Brain microvascular endothelial cell (primary cell): ENCODE measurements around the gene MAN1A1.

Experiments
- DNase-seq: peaks from one replicate; pipeline ENCODE4 v3.0.0-alpha.2; 2020
- H3K27ac ChIP-seq: fragments of 250-450 bp; sonication (Bioruptor Pico); 2 replicates; pipeline ENCODE4 v1.5.1; 2020; ENCODE audit warnings: mild to moderate bottlenecking, moderate library complexity
- H3K27me3 ChIP-seq: fragments of 250-450 bp; sonication (Bioruptor Pico); replicated peaks from 2 replicates; pipeline ENCODE4 v1.5.1; 2020; ENCODE audit warnings: mild to moderate bottlenecking
- H3K36me3 ChIP-seq: fragments of 250-450 bp; sonication (Bioruptor Pico); replicated peaks from 2 replicates; pipeline ENCODE4 v1.5.1; 2020; ENCODE audit warnings: mild to moderate bottlenecking
- H3K4me3 ChIP-seq: 2 replicates; pipeline ENCODE4 v1.5.1; 2011; ENCODE audit warnings: low read depth, mild to moderate bottlenecking, control low read depth, low read length, moderate library complexity
- in situ Hi-C: cut with HindIII; loops from 2 replicates; pipeline ENCODE4 v1.10.0; 2017; ENCODE audit warnings: low sequenced_read_pairs, low pct_ligation_motif_present
- TF ChIP-seq, protein P1 (sequence below): IDR thresholded peaks from 2 replicates; pipeline ENCODE4 v1.5.1; 2011; ENCODE audit warnings: low read depth, mild to moderate bottlenecking, moderate library complexity, low read length, control low read depth, inconsistent platforms; ENCODE audit errors: missing control alignments

Gene MAN1A1

GRCh38 chr6:119323931-119324330 is 25.6 kb downstream of the MAN1A1 start:
- DNase-seq, result no peak
- no peaks in the 10 kb centered on the region for H3K36me3 ChIP-seq
- no peak overlapping the region for H3K4me3 ChIP-seq
- H3K27ac ChIP-seq, result no peak overlapping the region
- in situ Hi-C loops, result no loop called here
- TF ChIP-seq, protein P1, sequence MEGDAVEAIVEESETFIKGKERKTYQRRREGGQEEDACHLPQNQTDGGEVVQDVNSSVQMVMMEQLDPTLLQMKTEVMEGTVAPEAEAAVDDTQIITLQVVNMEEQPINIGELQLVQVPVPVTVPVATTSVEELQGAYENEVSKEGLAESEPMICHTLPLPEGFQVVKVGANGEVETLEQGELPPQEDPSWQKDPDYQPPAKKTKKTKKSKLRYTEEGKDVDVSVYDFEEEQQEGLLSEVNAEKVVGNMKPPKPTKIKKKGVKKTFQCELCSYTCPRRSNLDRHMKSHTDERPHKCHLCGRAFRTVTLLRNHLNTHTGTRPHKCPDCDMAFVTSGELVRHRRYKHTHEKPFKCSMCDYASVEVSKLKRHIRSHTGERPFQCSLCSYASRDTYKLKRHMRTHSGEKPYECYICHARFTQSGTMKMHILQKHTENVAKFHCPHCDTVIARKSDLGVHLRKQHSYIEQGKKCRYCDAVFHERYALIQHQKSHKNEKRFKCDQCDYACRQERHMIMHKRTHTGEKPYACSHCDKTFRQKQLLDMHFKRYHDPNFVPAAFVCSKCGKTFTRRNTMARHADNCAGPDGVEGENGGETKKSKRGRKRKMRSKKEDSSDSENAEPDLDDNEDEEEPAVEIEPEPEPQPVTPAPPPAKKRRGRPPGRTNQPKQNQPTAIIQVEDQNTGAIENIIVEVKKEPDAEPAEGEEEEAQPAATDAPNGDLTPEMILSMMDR, result no peak
- no peaks in the 10 kb centered on the region for H3K27me3 ChIP-seq

DNA sequence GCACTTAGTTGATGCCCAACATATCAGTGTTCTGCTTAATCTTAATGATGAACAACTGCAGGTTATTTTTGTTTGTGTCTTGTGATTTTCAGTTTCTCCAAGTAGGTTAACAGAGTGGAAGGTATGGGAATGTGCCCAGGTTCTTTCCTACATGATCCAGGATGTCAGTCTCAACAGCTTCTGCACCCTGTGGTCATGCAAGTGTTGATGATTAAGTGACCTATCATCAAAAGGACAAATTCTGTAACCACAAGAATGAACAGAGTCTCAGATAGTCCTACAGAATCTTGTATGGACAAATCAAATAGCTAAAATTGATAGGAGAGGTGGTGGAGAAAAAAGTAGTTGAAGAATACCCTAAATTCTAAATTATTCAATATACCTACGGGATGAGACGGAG is 26.1 kb downstream of the MAN1A1 start:
- TF ChIP-seq, protein P1, result no peak
- Histone ChIP-seq H3K27ac (no peak overlapping the region), H3K27me3 (no peaks in the 10 kb centered on the region), H3K36me3 (no peaks in the 10 kb centered on the region), H3K4me3 (no peak overlapping the region)
- in situ Hi-C loops, result no loop called here
- DNase-seq, result no peak

GRCh38 chr6:119322715-119323350 is 26.7 kb downstream of the MAN1A1 start:
- no peak for DNase-seq
- TF ChIP-seq, protein P1, result no peak
- H3K27me3 ChIP-seq, result no peaks in the 10 kb centered on the region
- no peak overlapping the region for H3K27ac ChIP-seq
- H3K36me3 ChIP-seq, result no peaks in the 10 kb centered on the region
- no peak overlapping the region for H3K4me3 ChIP-seq
- in situ Hi-C loops, result no loop called here

- TF ChIP-seq, protein P1, result no peak
- Histone ChIP-seq H3K4me3 (no peak overlapping the region), H3K36me3 (no peaks in the 10 kb centered on the region), H3K27me3 (no peaks in the 10 kb centered on the region), H3K27ac (no peak overlapping the region)
- DNase-seq, result no peak
- in situ Hi-C loops, result no loop called here
Measured at GRCh38 chr6:119322034-119322433, 27.5 kb downstream of the MAN1A1 start.

- Histone ChIP-seq H3K4me3 (no peak overlapping the region), H3K36me3 (no peaks in the 10 kb centered on the region), H3K27me3 (no peaks in the 10 kb centered on the region), H3K27ac (no peak overlapping the region)
- no peak for DNase-seq
- in situ Hi-C loops, result no loop called here
- TF ChIP-seq, protein P1, result no peak
Measured at GRCh38 chr6:119319694-119320093, 29.9 kb downstream of the MAN1A1 start.

DNA sequence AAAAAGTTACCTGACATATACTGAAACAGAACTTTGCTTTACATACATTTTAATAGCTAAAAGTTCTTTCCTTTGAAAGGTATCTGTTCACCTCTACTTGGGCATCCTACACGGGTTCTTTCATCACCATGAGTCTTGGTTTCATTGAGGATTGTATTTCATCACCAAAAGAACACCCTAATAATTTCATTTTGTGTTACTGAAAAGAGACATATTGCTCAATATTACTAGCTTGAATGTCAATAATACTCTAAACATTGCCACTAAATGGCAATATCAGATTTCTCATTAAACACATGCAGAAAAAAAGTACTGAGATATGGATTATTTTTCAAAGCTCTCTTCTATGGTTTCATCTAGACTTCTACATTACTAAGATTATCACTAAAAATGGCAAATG is 30.8 kb downstream of the MAN1A1 start:
- TF ChIP-seq, protein P1, result no peak
- in situ Hi-C loops, result no loop called here
- no peaks in the 10 kb centered on the region for H3K27me3 ChIP-seq
- H3K4me3 ChIP-seq, result no peak overlapping the region
- no peak for DNase-seq
- no peak overlapping the region for H3K27ac ChIP-seq
- H3K36me3 ChIP-seq, result no peaks in the 10 kb centered on the region
